ENCODE results near the gene BRME1. TPM values are rescaled to one million over a fixed set of nuclear protein-coding genes. Genes with fewer than 3 reads are reported as not detected.
A peak's percentile ranks its signal among the peaks of the same experiment; 100 is the strongest.

BRME1 gene
- polyA plus RNA-seq, 1 donor from 2014 or later, result 6.2 TPM

DNA sequence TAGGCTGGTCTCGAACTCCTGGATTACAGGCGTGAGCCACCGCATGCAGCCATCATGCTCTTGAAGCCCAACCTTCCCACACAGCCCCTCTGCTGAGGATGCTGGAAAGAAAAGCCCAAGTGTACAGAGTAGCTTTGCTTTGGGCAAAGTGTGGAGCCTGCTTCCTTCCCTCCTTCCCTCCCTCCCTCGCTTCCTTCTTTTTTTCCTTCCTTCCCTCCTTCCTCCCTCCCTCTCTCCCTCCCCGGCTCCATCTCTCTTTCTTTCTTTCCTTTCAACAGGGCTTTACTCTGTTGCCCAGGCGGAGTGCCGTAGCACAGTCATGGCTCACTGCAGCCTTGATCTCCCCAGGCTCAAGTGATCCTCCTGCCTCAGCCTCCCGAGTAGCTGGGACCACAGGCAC lies 2.8 kb upstream of the BRME1 start:
- no peak overlapping the region for H2AFZ ChIP-seq (ENCODE audit: low read depth, low read length)
- H3K36me3 ChIP-seq (ENCODE audit: insufficient read depth, low read length), result no peaks in the 10 kb centered on the region
- no peaks in the 10 kb centered on the region for H3K27me3 ChIP-seq (ENCODE audit: insufficient read depth, low read depth, low read length)
- no peak for TF ChIP-seq RAD21 (conservative IDR thresholded peaks at IDR 0.05)
- no peak for TF ChIP-seq MXI1 (conservative IDR thresholded peaks at IDR 0.05; ENCODE audit: poor library complexity, severe bottlenecking)
- TF ChIP-seq, protein P1, sequence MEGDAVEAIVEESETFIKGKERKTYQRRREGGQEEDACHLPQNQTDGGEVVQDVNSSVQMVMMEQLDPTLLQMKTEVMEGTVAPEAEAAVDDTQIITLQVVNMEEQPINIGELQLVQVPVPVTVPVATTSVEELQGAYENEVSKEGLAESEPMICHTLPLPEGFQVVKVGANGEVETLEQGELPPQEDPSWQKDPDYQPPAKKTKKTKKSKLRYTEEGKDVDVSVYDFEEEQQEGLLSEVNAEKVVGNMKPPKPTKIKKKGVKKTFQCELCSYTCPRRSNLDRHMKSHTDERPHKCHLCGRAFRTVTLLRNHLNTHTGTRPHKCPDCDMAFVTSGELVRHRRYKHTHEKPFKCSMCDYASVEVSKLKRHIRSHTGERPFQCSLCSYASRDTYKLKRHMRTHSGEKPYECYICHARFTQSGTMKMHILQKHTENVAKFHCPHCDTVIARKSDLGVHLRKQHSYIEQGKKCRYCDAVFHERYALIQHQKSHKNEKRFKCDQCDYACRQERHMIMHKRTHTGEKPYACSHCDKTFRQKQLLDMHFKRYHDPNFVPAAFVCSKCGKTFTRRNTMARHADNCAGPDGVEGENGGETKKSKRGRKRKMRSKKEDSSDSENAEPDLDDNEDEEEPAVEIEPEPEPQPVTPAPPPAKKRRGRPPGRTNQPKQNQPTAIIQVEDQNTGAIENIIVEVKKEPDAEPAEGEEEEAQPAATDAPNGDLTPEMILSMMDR (IDR thresholded peaks at IDR 0.05; ENCODE audit: poor library complexity, severe bottlenecking), result no peak
- TF ChIP-seq SMC3 (conservative IDR thresholded peaks at IDR 0.05; ENCODE audit: poor library complexity), result no peak
- no peak for TF ChIP-seq TAF1 (IDR thresholded peaks at IDR 0.05; ENCODE audit: low read depth)
- no peak for TF ChIP-seq POLR2AphosphoS5 (IDR thresholded peaks at IDR 0.05)
- TF ChIP-seq, protein P2, sequence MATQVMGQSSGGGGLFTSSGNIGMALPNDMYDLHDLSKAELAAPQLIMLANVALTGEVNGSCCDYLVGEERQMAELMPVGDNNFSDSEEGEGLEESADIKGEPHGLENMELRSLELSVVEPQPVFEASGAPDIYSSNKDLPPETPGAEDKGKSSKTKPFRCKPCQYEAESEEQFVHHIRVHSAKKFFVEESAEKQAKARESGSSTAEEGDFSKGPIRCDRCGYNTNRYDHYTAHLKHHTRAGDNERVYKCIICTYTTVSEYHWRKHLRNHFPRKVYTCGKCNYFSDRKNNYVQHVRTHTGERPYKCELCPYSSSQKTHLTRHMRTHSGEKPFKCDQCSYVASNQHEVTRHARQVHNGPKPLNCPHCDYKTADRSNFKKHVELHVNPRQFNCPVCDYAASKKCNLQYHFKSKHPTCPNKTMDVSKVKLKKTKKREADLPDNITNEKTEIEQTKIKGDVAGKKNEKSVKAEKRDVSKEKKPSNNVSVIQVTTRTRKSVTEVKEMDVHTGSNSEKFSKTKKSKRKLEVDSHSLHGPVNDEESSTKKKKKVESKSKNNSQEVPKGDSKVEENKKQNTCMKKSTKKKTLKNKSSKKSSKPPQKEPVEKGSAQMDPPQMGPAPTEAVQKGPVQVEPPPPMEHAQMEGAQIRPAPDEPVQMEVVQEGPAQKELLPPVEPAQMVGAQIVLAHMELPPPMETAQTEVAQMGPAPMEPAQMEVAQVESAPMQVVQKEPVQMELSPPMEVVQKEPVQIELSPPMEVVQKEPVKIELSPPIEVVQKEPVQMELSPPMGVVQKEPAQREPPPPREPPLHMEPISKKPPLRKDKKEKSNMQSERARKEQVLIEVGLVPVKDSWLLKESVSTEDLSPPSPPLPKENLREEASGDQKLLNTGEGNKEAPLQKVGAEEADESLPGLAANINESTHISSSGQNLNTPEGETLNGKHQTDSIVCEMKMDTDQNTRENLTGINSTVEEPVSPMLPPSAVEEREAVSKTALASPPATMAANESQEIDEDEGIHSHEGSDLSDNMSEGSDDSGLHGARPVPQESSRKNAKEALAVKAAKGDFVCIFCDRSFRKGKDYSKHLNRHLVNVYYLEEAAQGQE (IDR thresholded peaks at IDR 0.05; ENCODE audit: borderline replicate concordance), result no peak
- no peak for TF ChIP-seq EZH2 (IDR thresholded peaks at IDR 0.05; ENCODE audit: borderline replicate concordance, insufficient read depth, low read length, poor library complexity, severe bottlenecking)
- no peak for TF ChIP-seq EP300 (conservative IDR thresholded peaks at IDR 0.05; ENCODE audit: poor library complexity, severe bottlenecking)
- H4K20me1 ChIP-seq (ENCODE audit: insufficient read depth), result no peaks in the 10 kb centered on the region
- no peak overlapping the region for H3K9ac ChIP-seq (ENCODE audit: low read length)
- H3K4me2 ChIP-seq (ENCODE audit: low read length), result no peak overlapping the region
- H3K79me2 ChIP-seq (replicated peaks; ENCODE audit: insufficient read depth, low read length), result peaks cover 4% of the 10 kb centered on the region
- H3K9me2 ChIP-seq (ENCODE audit: insufficient read depth, low read length), result no peaks in the 10 kb centered on the region
- no peaks in the 10 kb centered on the region for H3K9me3 ChIP-seq (ENCODE audit: low read length)
- H3K4me3 ChIP-seq (ENCODE audit: low read length), result no peak overlapping the region
- H3F3A ChIP-seq (ENCODE audit: insufficient read depth, low read length, poor library complexity, severe bottlenecking), result no peaks in the 10 kb centered on the region
- H3K27ac ChIP-seq (ENCODE audit: low read length), result no peak overlapping the region

DNA sequence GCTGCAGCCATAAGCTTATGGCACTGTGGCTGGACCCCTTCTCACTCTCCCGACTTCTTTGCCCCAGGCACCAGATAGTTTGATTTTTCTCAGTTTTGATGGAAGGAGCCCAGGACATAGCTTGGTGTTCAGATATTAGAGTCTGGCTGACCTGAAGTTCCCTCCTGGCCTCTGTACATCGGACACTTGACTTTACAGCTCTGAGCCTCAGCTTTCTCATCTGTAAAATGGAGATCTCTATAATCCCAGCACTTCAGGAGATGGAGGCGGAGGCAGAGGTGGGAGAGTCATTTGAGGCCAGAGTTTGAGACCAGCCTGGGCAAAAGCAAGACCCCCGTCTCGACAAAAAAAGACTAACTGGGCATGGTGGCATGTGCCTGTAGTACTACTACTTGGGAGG lies 993 bp upstream of the BRME1 start:
- Histone ChIP-seq H3K27ac (ENCODE audit: low read length) (no peak overlapping the region), H2AFZ (ENCODE audit: low read depth, low read length) (peak overlapping the region; percentile 66), H3K27me3 (ENCODE audit: insufficient read depth, low read depth, low read length) (no peaks in the 10 kb centered on the region), H3K9ac (ENCODE audit: low read length) (peak overlapping the region; percentile 80), H3K4me3 (ENCODE audit: low read length) (peak overlapping the region; percentile 91), H3K9me2 (ENCODE audit: insufficient read depth, low read length) (no peaks in the 10 kb centered on the region), H3K9me3 (ENCODE audit: low read length) (no peaks in the 10 kb centered on the region), H3F3A (ENCODE audit: insufficient read depth, low read length, poor library complexity, severe bottlenecking) (no peaks in the 10 kb centered on the region), H3K36me3 (ENCODE audit: insufficient read depth, low read length) (no peaks in the 10 kb centered on the region), H3K4me2 (ENCODE audit: low read length) (peak overlapping the region; percentile 85), H4K20me1 (ENCODE audit: insufficient read depth) (no peaks in the 10 kb centered on the region), H3K79me2 (replicated peaks; ENCODE audit: insufficient read depth, low read length) (peaks cover 4% of the 10 kb centered on the region)
- no peak for TF ChIP-seq RAD21 (conservative IDR thresholded peaks at IDR 0.05)
- no peak for TF ChIP-seq SMC3 (conservative IDR thresholded peaks at IDR 0.05; ENCODE audit: poor library complexity)
- TF ChIP-seq, protein P2 (IDR thresholded peaks at IDR 0.05; ENCODE audit: borderline replicate concordance), result no peak
- TF ChIP-seq, protein P1 (IDR thresholded peaks at IDR 0.05; ENCODE audit: poor library complexity, severe bottlenecking), result no peak
- TF ChIP-seq EZH2 (IDR thresholded peaks at IDR 0.05; ENCODE audit: borderline replicate concordance, insufficient read depth, low read length, poor library complexity, severe bottlenecking), result no peak
- TF ChIP-seq EP300 (conservative IDR thresholded peaks at IDR 0.05; ENCODE audit: poor library complexity, severe bottlenecking), result no peak
- no peak for TF ChIP-seq TAF1 (IDR thresholded peaks at IDR 0.05; ENCODE audit: low read depth)
- TF ChIP-seq MXI1 (conservative IDR thresholded peaks at IDR 0.05; ENCODE audit: poor library complexity, severe bottlenecking), result no peak
- TF ChIP-seq POLR2AphosphoS5 (IDR thresholded peaks at IDR 0.05), result no peak
